ENCODE data around the gene HOXA5.

DNA sequence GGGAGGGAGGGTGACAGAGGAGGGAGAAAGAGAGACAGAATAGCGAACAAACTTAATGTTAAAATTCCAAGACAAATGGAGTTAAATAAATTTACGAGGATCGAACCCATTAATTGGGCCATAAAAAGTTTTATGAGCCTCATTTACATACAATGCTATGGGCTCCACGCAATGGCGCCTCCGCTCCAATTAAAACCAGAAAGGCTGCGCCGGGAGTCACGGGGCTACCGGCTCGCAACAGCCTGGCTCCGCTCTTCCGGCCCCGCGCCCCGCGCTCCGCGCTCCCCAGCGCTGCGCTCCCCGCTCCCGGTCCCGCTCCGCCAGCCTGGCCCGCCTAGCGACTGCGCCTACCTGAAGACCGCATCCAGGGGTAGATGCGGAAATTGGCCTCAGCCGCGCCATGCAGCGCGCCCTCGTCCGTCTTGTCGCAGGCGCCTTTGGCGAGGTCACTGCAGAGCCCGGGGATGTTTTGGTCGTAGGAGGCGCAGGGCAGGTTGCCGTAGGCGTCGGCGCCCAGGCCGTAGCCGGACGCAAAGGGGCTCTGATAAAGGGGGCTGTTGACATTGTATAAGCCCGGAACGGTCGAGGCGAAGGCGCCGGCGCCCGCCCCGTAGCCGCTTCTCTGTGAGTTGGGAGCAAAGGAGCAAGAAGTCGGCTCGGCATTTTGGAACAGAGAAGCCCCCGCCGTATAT lies 12.5 kb upstream of the HOXA5 start:
- TF ChIP-seq CTCF (conservative IDR thresholded peaks at IDR 0.05; ENCODE audit: low read depth, low read length) (0 out of 2 replicates have a peak, but pooled peaks have one; percentile 13), EZH2 (IDR thresholded peaks at IDR 0.05; ENCODE audit: low read length, unreplicated experiment) (no peak)

Measured in PC-3 (cell line).